SK-N-SH (cell line): Measurements from ENCODE around the gene ZSWIM7. TPM values are rescaled to one million over a fixed set of nuclear protein-coding genes. Genes with fewer than 3 reads are reported as not detected.

Experiments used
- CTCF ChIA-PET: fragments of 300-600, 350-600 bp; formaldehyde crosslinking; extraction: SDS; loops from one replicate; lab custom pipeline; 2021; lab: Yijun Ruan, JAX
- POLR2A ChIA-PET: fragments of 350-600 bp; sonication (Branson Sonifier 250); formaldehyde crosslinking; extraction: SDS; loops from one replicate; lab custom pipeline; 2020; ENCODE audit warnings: antibody characterized with exemption, inconsistent platforms; lab: Yijun Ruan, JAX
- DNase-seq: peaks from one replicate; pipeline ENCODE4 v3.0.0; 2012
- H2AFZ ChIP-seq: fragments of 200-600 bp; sonication (generic); 2 replicates; pipeline ENCODE4 v1.8.1; 2016; ENCODE audit warnings: antibody characterized with exemption, mild to moderate bottlenecking, low read depth
- H3F3A ChIP-seq: fragments of 200-600 bp; sonication (generic); replicated peaks from 2 replicates; pipeline ENCODE3; 2016; ENCODE audit warnings: antibody characterized with exemption, mild to moderate bottlenecking; ENCODE audit not compliant: insufficient read depth
- H3K27ac ChIP-seq, 2 experiments: fragments of 200-500 bp in 1 of 2; fragments of 200-600 bp in 1 of 2; sonication (Bioruptor generic) in 1 of 2; sonication (generic), shearing (Covaris generic) in 1 of 2; 2 replicates each; pipeline versions ENCODE4 v1.5.1 to v1.6.1; 2014 to 2016; ENCODE audit warnings: low read depth in 2 of 2, inconsistent platforms in 1 of 2, low read length in 1 of 2, mild to moderate bottlenecking in 1 of 2, mixed read lengths in 1 of 2
- H3K27me3 ChIP-seq: fragments of 200-600 bp; sonication (generic), shearing (Covaris generic); 2 replicates; pipeline ENCODE4 v1.6.1; 2016; ENCODE audit warnings: mixed run types; ENCODE audit not compliant: insufficient read depth
- H3K36me3 ChIP-seq, 2 experiments: fragments of 200-500 bp in 1 of 2; fragments of 200-600 bp in 1 of 2; sonication (Bioruptor generic) in 1 of 2; sonication (generic) in 1 of 2; replicated peaks in 1 of 2; 2 replicates each; pipeline versions ENCODE3 to v1.5.1; 2014 to 2016; ENCODE audit warnings: low read length in 1 of 2, mild to moderate bottlenecking in 1 of 2; ENCODE audit not compliant: insufficient read depth in 2 of 2, control insufficient read depth in 1 of 2
- H3K4me1 ChIP-seq, 2 experiments: fragments of 200-500 bp in 1 of 2; fragments of 200-600 bp in 1 of 2; sonication (Bioruptor generic) in 1 of 2; sonication (generic), shearing (Covaris generic) in 1 of 2; 2 replicates each; pipeline versions ENCODE4 v1.5.1 to v1.6.1; 2014 to 2016; ENCODE audit warnings: low read depth in 1 of 2, low read length in 1 of 2, mixed run types in 1 of 2; ENCODE audit not compliant: insufficient read depth in 2 of 2, control insufficient read depth in 1 of 2
- H3K4me2 ChIP-seq: fragments of 200-600 bp; sonication (generic), shearing (Covaris generic); 2 replicates; pipeline ENCODE4 v1.6.1; 2017; ENCODE audit warnings: mixed run types
- H3K4me3 ChIP-seq, 2 experiments: fragments of 200-500 bp in 1 of 2; fragments of 200-600 bp in 1 of 2; sonication (Bioruptor generic) in 1 of 2; sonication (generic), shearing (Covaris generic) in 1 of 2; 2 replicates each; pipeline versions ENCODE4 v1.5.1 to v1.8.1; 2014 to 2016; ENCODE audit warnings: low read depth in 2 of 2, inconsistent platforms in 1 of 2, low read length in 1 of 2, mild to moderate bottlenecking in 1 of 2, mixed read lengths in 1 of 2, moderate library complexity in 1 of 2
- H3K79me2 ChIP-seq: fragments of 200-600 bp; sonication (generic); 2 replicates; pipeline ENCODE4 v1.8.1; 2017; ENCODE audit warnings: mild to moderate bottlenecking; ENCODE audit not compliant: insufficient read depth
- H3K9ac ChIP-seq: fragments of 200-600 bp; sonication (generic); 2 replicates; pipeline ENCODE4 v1.6.1; 2017; ENCODE audit warnings: mixed run types
- H3K9me2 ChIP-seq: fragments of 200-600 bp; sonication (generic); 2 replicates; pipeline ENCODE4 v1.6.1; 2017; ENCODE audit warnings: mixed run types
- H3K9me3 ChIP-seq: fragments of 200-600 bp; sonication (generic); 2 replicates; pipeline ENCODE4 v1.6.1; 2017; ENCODE audit warnings: mixed run types, mild to moderate bottlenecking, moderate library complexity
- H4K20me1 ChIP-seq: fragments of 200-600 bp; sonication (generic); 2 replicates; pipeline ENCODE4 v1.6.1; 2017; ENCODE audit warnings: mild to moderate bottlenecking, mixed run types; ENCODE audit not compliant: insufficient read depth
- CHD2 ChIP-seq: fragments of 150-350 bp; IDR thresholded peaks from 2 replicates; pipeline ENCODE4 v1.6.1; 2018; ENCODE audit warnings: low read length; ENCODE audit not compliant: partially characterized antibody
- EP300 ChIP-seq, 2 experiments: IDR thresholded peaks; 2 replicates each; pipeline versions ENCODE4 v1.4.0 to v1.6.1; 2012; ENCODE audit warnings: borderline replicate concordance in 1 of 2, low read depth in 1 of 2, low read length in 1 of 2
- FOSL2 ChIP-seq: IDR thresholded peaks from 2 replicates; pipeline ENCODE4 v1.4.0; 2012; ENCODE audit warnings: low read depth, mild to moderate bottlenecking, moderate library complexity, borderline replicate concordance
- FOXJ3 ChIP-seq: sonication (generic); formaldehyde crosslinking; IDR thresholded peaks from 2 replicates; pipeline ENCODE4 v1.5.1; 2020; ENCODE audit warnings: mild to moderate bottlenecking, missing genetic modification reagents
- FOXM1 ChIP-seq: IDR thresholded peaks from 2 replicates; pipeline ENCODE4 v1.4.0; 2012; ENCODE audit warnings: low read depth, mild to moderate bottlenecking
- MAX ChIP-seq: IDR thresholded peaks from 2 replicates; pipeline ENCODE4 v1.4.0; 2012; ENCODE audit warnings: low read depth
- MEF2A ChIP-seq: IDR thresholded peaks from 2 replicates; pipeline ENCODE4 v1.4.0; 2012; ENCODE audit warnings: low read depth, borderline replicate concordance
- MXI1 ChIP-seq: IDR thresholded peaks from 2 replicates; pipeline ENCODE4 v1.6.1; 2012; ENCODE audit warnings: mild to moderate bottlenecking, low read depth, low read length, improper control_type of control experiment
- NFIC ChIP-seq: IDR thresholded peaks from 2 replicates; pipeline ENCODE4 v1.4.0; 2012; ENCODE audit warnings: borderline replicate concordance
- POLR2AphosphoS5 ChIP-seq: IDR thresholded peaks from 2 replicates; pipeline ENCODE4 v1.6.1; 2012; ENCODE audit warnings: low read depth, low read length
- RAD21 ChIP-seq: IDR thresholded peaks from 2 replicates; pipeline ENCODE4 v1.6.1; 2012; ENCODE audit warnings: mild to moderate bottlenecking, low read length
- RCOR1 ChIP-seq: fragments of 150-350 bp; IDR thresholded peaks from 2 replicates; pipeline ENCODE4 v1.6.1; 2017; ENCODE audit warnings: antibody characterized with exemption, low read length
- REST ChIP-seq: IDR thresholded peaks from 2 replicates; pipeline ENCODE4 v1.6.1; 2012; ENCODE audit warnings: mild to moderate bottlenecking, low read depth, low read length, moderate library complexity
- RFX5 ChIP-seq: IDR thresholded peaks from 2 replicates; pipeline ENCODE4 v1.6.1; 2012; ENCODE audit warnings: mild to moderate bottlenecking, improper control_type of control experiment, low read length
- SMC3 ChIP-seq: IDR thresholded peaks from 2 replicates; pipeline ENCODE4 v1.6.1; 2012; ENCODE audit warnings: low read depth, low read length, improper control_type of control experiment
- TAF1 ChIP-seq: IDR thresholded peaks from 2 replicates; pipeline ENCODE4 v1.6.1; 2012; ENCODE audit warnings: low read depth, mild to moderate bottlenecking, low read length, moderate library complexity, borderline replicate concordance
- TEAD4 ChIP-seq: IDR thresholded peaks from 2 replicates; pipeline ENCODE4 v1.4.0; 2012; ENCODE audit warnings: mild to moderate bottlenecking, borderline replicate concordance; ENCODE audit not compliant: insufficient read depth
- USF2 ChIP-seq: fragments of 150-350 bp; IDR thresholded peaks from 2 replicates; pipeline ENCODE4 v1.6.1; 2017; ENCODE audit warnings: antibody characterized with exemption, low read length, low read depth, borderline replicate concordance
- YY1 ChIP-seq: IDR thresholded peaks from 2 replicates; pipeline ENCODE4 v1.4.0; 2012; ENCODE audit warnings: low read depth, mild to moderate bottlenecking
- WGBS: methylation state at CpG from one replicate; pipeline ENCODE4 v1.1.6; 2017; ENCODE audit warnings: low lambda C conversion rate; 5-methylcytosine and 5-hydroxymethylcytosine counted together
- polyA plus RNA-seq, 3 experiments: library from polyadenylated mRNA; depleted of rRNA; stranded (reverse); fragments of >200 nt; gene quantifications; 2 replicates each; pipeline ENCODE4 v1.2.3, GENCODE V29; 2012

ZSWIM7 gene
- polyA plus RNA-seq, 1 of the 3 experiments (the other 2 are of a cell fraction), result 63.3 TPM

- no peak overlapping the region for H2AFZ ChIP-seq
- no peak for TF ChIP-seq YY1
- TF ChIP-seq CHD2, result no peak
- TF ChIP-seq MAX, result no peak
- no peak for TF ChIP-seq RCOR1
- no peak for TF ChIP-seq RAD21
- no peak for TF ChIP-seq TEAD4
- no peak for TF ChIP-seq USF2
- no peak for TF ChIP-seq RFX5
- TF ChIP-seq TAF1, result no peak
- TF ChIP-seq NFIC, result no peak
- TF ChIP-seq SMC3, result no peak
- TF ChIP-seq EP300 (IDR thresholded peaks at IDR 0.05; ENCODE audit: borderline replicate concordance in 1 of 2, low read depth in 1 of 2, low read length in 1 of 2), result no peak
- no peak for TF ChIP-seq FOXM1
- no peak for TF ChIP-seq REST
- TF ChIP-seq FOXJ3 (CRISPR knock-in tag), result no peak
- TF ChIP-seq MXI1, result no peak
- no peak for TF ChIP-seq MEF2A
- no peak for TF ChIP-seq POLR2AphosphoS5
- TF ChIP-seq FOSL2, result no peak
- H3K27me3 ChIP-seq, result no peaks in the 10 kb centered on the region
- H3K4me1 ChIP-seq, result peaks cover 0 to 18% of the 10 kb centered on the region in 2 experiments; a peak in 3 of 4 replicates
- POLR2A ChIA-PET, result no interaction called here
- H3F3A ChIP-seq, result peaks cover 47% of the 10 kb centered on the region
- CTCF ChIA-PET, result interaction anchor here (1.5 kb wide), 1 partner anchor 11 kb away, joined by 3 read pairs; no protein-coding TSS in a partner anchor
- peaks cover 9% of the 10 kb centered on the region; the same call in 1 of the 2 replicates for H3K79me2 ChIP-seq
- no peak overlapping the region for H3K9ac ChIP-seq
- no peak overlapping the region for H3K4me3 ChIP-seq
- DNase-seq, result no peak
- H3K9me2 ChIP-seq, result no peaks in the 10 kb centered on the region
- 90% methylated on average over 2 of the region's 2 CpGs for WGBS
- no peak overlapping the region for H3K27ac ChIP-seq
- no peaks in the 10 kb centered on the region for H4K20me1 ChIP-seq
- H3K4me2 ChIP-seq, result no peak overlapping the region
- peaks cover 73 to 90% of the 10 kb centered on the region in 2 experiments for H3K36me3 ChIP-seq
- H3K9me3 ChIP-seq, result no peaks in the 10 kb centered on the region
These were observed 36.8 kb upstream of the ZSWIM7 start for GRCh38 chr17:16036261-16036660.
